ENCODE measurements around the gene WDR41. TPM values are rescaled to one million over a fixed set of nuclear protein-coding genes. Genes with fewer than 3 reads are reported as not detected.

WDR41 gene
- total RNA-seq, 1 experiment from 2014 or later: 53.1 TPM

DNA sequence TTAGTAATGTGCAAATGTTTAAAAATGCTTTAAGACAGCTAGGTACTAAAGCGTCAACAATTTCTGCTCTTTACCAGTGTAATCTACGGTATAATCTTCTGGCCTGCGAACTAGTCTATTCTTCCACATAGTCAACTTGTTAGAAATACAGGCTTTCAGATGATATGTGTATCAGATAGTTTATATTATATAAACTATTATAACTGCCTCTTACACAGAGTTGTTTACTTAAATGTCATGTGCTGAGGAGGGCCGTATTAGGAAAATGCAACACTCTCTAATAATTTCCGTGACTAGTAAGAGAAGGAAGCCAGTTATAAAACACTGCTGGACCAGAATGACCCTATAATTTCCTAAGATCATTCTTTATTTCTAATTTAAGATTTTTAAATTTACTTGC is 63.6 kb downstream of the WDR41 start:
- H3K27me3 ChIP-seq (ENCODE audit: control insufficient read depth, insufficient read depth, low read length): no peaks in the 10 kb centered on the region
- no peak for DNase-seq
- no peak overlapping the region for H3K4me3 ChIP-seq (ENCODE audit: insufficient read depth, low read depth, low read length)
- peaks cover 4% of the 10 kb centered on the region; the same call in 1 of the 2 replicates for H3K36me3 ChIP-seq (replicated peaks; ENCODE audit: control insufficient read depth, insufficient read depth, low read length)

DNA sequence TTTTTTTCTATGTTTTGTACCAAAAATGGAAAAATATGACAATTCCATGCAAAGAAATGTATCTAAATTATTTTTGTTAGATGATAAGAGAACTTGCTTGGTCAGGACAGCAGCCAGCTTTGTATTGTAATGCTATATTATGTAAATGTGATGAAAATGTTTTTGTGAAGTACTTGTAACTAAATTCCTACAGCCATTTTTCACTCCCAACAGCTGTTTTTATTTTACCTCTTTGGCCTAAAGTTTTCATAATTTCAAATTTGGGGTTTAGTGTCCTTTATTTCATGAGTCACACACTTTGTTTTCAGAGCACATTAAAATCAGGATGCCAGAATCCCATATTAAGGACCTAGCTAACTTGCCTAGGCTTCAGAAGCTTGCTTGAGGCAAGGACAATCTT is 64.1 kb downstream of the WDR41 start:
- Histone ChIP-seq H3K36me3 (replicated peaks; ENCODE audit: control insufficient read depth, insufficient read depth, low read length) (peaks cover 4% of the 10 kb centered on the region; the same call in 1 of the 2 replicates), H3K27me3 (ENCODE audit: control insufficient read depth, insufficient read depth, low read length) (no peaks in the 10 kb centered on the region), H3K4me3 (ENCODE audit: insufficient read depth, low read depth, low read length) (no peak overlapping the region)
- DNase-seq: no peak

DNA sequence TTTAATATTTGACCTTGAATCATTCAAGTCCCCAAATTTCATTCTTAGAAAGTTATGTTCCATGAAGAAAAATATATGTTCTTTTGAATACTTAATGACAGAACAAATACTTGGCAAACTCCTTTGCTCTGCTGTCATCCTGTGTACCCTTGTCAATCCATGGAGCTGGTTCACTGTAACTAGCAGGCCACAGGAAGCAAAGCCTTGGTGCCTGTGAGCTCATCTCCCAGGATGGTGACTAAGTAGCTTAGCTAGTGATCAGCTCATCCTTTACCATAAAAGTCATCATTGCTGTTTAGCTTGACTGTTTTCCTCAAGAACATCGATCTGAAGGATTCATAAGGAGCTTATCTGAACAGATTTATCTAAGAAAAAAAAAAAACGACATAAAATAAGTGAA is 65.4 kb downstream of the WDR41 start:
- Histone ChIP-seq H3K36me3 (replicated peaks; ENCODE audit: control insufficient read depth, insufficient read depth, low read length) (peaks cover 3% of the 10 kb centered on the region; the same call in 1 of the 2 replicates), H3K27me3 (ENCODE audit: control insufficient read depth, insufficient read depth, low read length) (no peaks in the 10 kb centered on the region), H3K4me3 (ENCODE audit: insufficient read depth, low read depth, low read length) (no peak overlapping the region)
- DNase-seq: no peak

DNA sequence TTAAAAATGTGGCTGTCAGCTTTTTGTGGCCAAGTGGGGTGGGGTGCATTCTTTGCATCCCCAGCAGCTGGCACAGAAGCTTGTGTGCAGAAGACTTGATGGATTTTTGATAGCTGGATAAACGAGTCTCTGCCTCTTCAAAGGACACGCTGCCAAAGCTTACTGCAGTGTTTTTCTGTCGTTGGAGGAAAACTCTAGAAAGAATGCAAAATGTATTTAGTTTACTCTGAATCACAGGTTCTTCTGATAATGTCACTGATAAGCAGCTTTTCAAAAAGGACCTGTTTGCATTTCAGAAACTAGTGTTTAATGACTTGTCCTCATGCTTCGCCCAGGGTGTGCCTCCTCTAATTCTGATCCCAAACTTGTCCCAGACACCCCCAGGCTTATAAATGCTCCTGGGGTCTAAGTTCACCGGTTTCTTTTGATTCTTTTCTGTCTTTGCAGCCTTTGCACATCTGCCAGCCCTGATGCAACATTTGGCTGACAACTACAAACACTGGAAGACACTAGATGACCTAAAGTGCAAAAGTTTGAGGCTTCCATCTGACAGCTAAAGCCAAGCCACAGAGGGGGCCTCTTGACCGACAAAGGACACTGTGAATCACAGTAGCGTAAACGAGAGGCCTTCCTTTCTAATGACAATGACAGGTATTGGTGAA is 66.0 kb downstream of the WDR41 start:
- H3K4me3 ChIP-seq (ENCODE audit: insufficient read depth, low read depth, low read length): no peak overlapping the region
- H3K36me3 ChIP-seq (replicated peaks; ENCODE audit: control insufficient read depth, insufficient read depth, low read length): peaks cover 3% of the 10 kb centered on the region; the same call in 1 of the 2 replicates
- no peaks in the 10 kb centered on the region for H3K27me3 ChIP-seq (ENCODE audit: control insufficient read depth, insufficient read depth, low read length)
- DNase-seq: no peak

DNA sequence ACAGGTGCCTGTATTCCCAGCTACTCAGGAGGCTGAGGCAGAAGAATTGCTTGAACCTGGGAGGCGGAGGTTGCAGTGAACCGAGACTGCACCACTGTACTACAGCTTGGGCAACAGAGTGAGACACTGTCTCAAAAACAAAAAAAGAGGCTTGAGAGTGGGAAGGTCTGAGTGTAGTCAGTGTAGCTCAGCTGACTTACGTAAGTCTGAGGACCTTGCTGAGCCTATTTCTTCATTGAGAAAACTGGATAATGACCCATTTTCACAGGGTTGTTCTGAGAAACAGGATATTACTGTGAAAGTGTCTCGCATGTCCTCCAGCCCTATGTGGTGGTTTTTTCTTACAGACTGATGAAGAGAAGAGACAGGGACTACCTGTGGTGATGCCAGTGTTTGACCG is 66.7 kb downstream of the WDR41 start:
- H3K36me3 ChIP-seq (replicated peaks; ENCODE audit: control insufficient read depth, insufficient read depth, low read length): peaks cover 3% of the 10 kb centered on the region; the same call in 1 of the 2 replicates
- H3K27me3 ChIP-seq (ENCODE audit: control insufficient read depth, insufficient read depth, low read length): no peaks in the 10 kb centered on the region
- DNase-seq: no peak
- H3K4me3 ChIP-seq (ENCODE audit: insufficient read depth, low read depth, low read length): no peak overlapping the region

DNA sequence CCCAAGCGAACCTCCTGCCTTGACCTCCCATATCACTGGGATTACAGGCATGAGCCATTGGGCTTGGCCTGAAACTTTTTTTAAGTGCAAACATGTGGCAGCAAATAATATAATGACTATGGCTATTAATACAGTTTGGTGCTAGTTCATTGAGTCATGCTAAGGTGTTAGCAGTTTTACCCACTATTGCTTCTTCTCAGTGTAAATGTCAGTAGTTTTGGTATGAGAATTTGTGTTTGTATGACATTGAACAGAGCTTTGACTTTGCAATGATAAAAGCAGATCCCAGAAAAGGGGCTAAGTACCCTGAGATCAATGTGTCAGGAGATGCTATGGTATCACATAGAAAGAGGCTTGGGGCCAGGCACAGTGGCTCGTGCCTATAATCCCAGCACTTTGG is 67.2 kb downstream of the WDR41 start:
- Histone ChIP-seq H3K36me3 (replicated peaks; ENCODE audit: control insufficient read depth, insufficient read depth, low read length) (peaks cover 2% of the 10 kb centered on the region; the same call in 1 of the 2 replicates), H3K27me3 (ENCODE audit: control insufficient read depth, insufficient read depth, low read length) (no peaks in the 10 kb centered on the region), H3K4me3 (ENCODE audit: insufficient read depth, low read depth, low read length) (no peak overlapping the region)
- no peak for DNase-seq

DNA sequence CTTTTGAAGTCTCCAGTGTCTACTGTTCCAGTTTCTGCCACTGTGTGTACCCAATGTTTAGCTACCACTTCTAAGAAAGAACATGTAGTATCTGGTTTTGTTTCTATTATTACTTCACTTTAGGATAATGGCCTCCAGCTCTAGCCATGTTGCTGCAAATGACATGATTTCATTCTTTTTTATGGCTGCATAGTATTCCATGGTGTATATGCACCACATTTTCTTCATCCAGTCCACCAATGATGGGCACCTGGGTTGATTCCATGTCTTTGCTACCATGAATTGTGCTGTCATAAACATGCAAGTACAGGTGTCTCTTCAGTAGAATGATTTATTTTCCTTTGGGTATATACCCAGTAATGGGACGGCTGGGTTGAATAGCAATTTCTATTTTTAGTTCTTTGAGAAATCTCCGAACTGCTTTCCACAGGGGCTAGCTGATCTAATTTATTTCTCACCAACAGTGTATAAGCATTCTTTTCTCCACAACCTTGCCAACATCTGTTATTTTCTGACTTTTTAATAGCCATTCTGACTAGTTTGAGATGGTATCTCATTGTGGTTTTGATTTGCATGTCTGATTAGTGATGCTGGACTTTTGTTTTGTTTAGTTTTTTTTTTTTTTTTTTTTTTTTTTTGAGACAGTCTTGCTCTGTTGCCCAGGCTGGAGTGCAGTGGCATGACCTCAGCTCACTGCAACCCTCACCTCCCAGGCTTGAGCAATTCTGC is 68.9 kb downstream of the WDR41 start:
- Histone ChIP-seq H3K27me3 (ENCODE audit: control insufficient read depth, insufficient read depth, low read length) (no peaks in the 10 kb centered on the region), H3K4me3 (ENCODE audit: insufficient read depth, low read depth, low read length) (no peak overlapping the region), H3K36me3 (replicated peaks; ENCODE audit: control insufficient read depth, insufficient read depth, low read length) (no peaks in the 10 kb centered on the region)
- no peak for DNase-seq

DNA sequence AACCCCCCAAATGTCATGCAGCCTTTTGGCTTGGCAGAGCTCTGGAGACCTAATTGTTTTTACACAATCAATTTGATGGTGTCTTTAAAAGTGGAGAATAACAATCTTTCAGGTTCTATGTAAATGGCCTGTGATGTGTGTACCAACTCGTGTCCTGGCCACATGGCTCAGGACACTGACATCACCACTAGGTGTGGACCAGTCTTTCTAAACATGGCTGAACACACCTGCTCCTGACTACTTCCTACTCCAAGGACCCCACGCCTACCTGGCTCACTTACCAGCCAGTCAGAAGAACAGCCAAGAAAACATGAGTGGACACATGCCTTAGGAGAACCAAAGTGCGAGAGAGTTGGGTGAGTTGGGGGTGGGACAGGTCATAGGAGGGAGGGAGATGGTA is 71.2 kb downstream of the WDR41 start:
- no peak for DNase-seq
- H3K27me3 ChIP-seq (ENCODE audit: control insufficient read depth, insufficient read depth, low read length): no peaks in the 10 kb centered on the region
- H3K36me3 ChIP-seq (replicated peaks; ENCODE audit: control insufficient read depth, insufficient read depth, low read length): no peaks in the 10 kb centered on the region
- no peak overlapping the region for H3K4me3 ChIP-seq (ENCODE audit: insufficient read depth, low read depth, low read length)

DNA sequence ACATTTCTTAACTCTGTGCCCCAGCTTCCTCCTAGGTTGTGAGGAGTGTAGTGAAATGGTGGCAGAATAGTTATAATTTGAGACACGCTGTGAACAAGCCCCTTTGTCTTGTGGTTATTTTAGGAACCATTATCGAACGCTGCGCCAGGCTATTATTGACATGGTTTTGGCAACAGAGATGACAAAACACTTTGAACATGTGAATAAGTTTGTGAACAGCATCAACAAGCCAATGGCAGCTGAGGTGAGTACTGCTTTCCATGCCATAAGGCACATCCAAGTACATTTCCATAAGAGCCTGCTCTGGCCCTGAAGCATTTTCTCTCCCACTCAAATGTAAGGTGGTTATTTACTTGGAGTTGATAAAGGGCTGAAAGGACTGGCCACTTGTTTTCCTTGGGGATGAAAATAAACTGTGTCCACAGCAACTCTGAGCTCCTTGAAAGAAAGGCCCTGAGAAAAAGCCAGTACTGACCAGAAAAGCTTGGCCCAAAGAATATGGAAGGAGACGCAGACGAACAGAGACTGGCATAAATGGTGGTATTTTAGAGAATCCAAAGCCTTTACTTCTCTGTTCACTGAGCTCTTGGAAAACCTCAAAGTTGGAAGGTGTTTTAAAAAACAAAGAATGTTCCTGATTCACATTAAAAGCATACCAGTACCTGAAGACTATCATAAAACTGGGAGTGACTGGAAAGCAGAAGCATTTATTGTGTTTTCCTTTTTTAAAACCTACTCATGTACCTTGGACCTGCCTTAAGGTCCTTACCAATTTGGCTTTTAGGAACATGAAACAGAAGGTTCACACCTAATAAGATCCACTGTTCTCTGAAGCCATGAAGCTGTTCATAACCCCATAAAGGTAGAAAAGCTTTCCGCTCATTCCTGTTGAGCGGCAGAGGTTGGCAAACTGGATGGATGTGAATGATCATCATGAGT is 72.2 kb downstream of the WDR41 start:
- Histone ChIP-seq H3K36me3 (replicated peaks; ENCODE audit: control insufficient read depth, insufficient read depth, low read length) (no peaks in the 10 kb centered on the region), H3K27me3 (ENCODE audit: control insufficient read depth, insufficient read depth, low read length) (no peaks in the 10 kb centered on the region), H3K4me3 (ENCODE audit: insufficient read depth, low read depth, low read length) (no peak overlapping the region)
- DNase-seq: no peak

DNA sequence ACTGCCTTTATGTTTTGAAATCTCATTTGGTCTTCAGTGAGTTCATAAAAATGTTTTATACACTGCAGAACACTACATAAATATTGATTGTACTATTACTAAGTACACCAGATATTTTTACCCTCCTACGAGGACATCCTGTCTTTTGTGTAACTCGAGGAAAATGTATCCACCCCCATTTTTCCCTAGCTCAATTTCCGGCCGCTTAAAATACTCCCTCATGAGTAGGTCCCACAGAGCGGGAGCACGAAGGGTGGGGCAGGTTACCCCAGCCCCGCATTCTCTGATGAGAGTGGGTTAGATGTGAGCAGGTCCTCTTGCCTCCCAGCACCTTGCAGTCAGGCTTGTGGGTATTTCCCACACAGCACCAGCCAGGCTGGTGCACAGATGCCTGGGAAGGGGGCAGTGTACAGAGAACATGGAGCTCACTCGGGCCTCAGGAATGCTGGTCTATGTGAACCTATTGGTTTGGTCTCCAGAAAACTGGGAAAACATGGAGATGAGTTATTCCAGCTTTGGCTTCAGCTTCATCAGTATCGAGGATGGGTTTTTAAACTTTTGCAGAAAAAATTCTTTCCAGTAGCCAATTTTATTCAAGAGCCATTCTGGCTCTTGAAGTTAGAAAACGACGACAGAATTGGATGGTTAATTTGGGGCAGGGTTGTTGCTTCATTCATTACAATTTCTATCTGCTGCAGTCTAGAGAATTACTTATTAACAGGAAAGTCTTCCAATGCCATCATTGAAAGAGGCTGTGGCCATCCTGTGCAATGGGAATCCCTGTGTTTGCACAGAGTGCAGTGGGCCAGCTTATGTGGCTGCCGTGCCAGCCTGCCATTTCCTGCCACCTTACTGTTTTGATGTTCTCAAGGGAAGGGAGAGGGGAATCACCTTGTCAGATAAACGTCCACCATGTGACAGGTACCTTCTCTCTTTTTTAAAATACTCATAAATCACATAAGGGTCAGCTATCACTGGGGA is 73.2 kb downstream of the WDR41 start:
- no peak overlapping the region for H3K4me3 ChIP-seq (ENCODE audit: insufficient read depth, low read depth, low read length)
- no peak for DNase-seq
- no peaks in the 10 kb centered on the region for H3K36me3 ChIP-seq (replicated peaks; ENCODE audit: control insufficient read depth, insufficient read depth, low read length)
- no peaks in the 10 kb centered on the region for H3K27me3 ChIP-seq (ENCODE audit: control insufficient read depth, insufficient read depth, low read length)

DNA sequence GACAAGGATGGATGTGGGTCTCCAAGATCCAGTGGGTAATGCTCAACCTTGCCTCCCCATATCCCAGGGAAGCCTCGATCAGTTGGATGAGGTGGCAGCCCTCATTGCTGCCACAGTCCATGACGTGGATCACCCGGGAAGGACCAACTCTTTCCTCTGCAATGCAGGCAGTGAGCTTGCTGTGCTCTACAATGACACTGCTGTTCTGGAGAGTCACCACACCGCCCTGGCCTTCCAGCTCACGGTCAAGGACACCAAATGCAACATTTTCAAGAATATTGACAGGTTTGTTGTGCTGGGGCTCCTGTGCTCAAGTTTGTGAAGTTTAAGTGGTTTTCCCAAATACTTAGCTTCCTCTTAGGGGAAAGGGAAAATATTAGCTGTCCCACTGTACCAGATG is 74.0 kb downstream of the WDR41 start:
- Histone ChIP-seq H3K27me3 (ENCODE audit: control insufficient read depth, insufficient read depth, low read length) (no peaks in the 10 kb centered on the region), H3K36me3 (replicated peaks; ENCODE audit: control insufficient read depth, insufficient read depth, low read length) (no peaks in the 10 kb centered on the region), H3K4me3 (ENCODE audit: insufficient read depth, low read depth, low read length) (no peak overlapping the region)
- no peak for DNase-seq

DNA sequence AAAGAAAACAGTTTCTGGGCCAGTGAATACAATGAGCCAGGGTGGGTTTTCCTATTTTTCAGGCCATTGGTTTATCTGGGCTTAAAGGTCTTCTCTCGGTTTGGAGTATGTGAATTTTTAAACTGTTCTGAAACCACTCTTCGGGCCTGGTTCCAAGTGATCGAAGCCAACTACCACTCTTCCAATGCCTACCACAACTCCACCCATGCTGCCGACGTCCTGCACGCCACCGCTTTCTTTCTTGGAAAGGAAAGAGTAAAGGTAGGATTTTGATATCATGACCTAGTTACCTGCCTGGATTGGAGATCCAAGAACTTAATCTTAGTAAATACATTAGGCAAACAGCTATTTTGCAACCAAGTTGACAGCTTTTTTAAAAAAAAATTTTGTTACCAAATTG is 79.1 kb downstream of the WDR41 start:
- no peak for DNase-seq

DNA sequence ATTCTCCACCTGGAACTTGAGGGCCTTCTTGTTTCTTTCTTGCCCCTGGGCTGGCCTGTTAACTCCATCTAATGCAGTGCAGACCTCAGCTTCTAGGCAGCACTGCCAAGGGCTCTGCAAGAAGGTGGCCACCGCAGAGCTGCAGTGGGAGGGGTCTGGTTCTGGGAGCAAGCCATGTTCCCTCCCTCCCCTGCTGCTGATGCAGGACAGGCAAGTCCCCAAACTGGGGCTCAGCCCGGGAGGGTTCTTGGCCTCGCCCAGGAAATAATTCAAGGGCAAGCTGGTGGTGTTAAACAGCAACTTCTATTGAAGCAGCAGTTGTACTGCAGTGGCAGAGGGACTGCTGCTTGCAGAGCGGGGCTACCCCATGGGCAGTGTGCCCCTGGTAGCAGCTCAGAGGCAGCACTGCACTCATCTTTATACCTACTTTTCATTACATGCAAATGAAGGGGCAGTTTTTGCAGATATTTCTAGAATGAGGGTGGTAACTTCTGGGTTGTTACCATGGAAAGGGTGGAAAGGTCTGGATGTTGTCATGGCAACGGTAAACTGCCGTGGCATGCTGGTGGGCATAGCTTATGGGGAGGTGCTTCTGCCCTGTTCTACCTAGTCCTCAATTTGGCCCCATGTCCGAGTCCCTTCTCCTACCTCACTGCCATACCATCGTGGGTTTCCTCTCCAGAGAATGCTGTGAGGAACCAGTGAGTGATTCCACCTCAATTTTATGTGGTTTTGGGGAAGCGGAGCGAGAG is 82.1 kb downstream of the WDR41 start:
- no peak for DNase-seq
- Histone ChIP-seq H3K4me3 (ENCODE audit: insufficient read depth, low read depth, low read length) (no peak overlapping the region), H3K27me3 (ENCODE audit: control insufficient read depth, insufficient read depth, low read length) (no peaks in the 10 kb centered on the region), H3K36me3 (replicated peaks; ENCODE audit: control insufficient read depth, insufficient read depth, low read length) (no peaks in the 10 kb centered on the region)

More for the DNA sequence above, 79.1 kb downstream of the WDR41 start:
- no peaks in the 10 kb centered on the region for H3K36me3 ChIP-seq (replicated peaks; ENCODE audit: control insufficient read depth, insufficient read depth, low read length)
- H3K4me3 ChIP-seq (ENCODE audit: insufficient read depth, low read depth, low read length): no peak overlapping the region
- H3K27me3 ChIP-seq (ENCODE audit: control insufficient read depth, insufficient read depth, low read length): no peaks in the 10 kb centered on the region
